ENCODE data around the gene FAF1. TPM values are rescaled to one million over a fixed set of nuclear protein-coding genes. Genes with fewer than 3 reads are reported as not detected.

FAF1 gene
- total and polyA plus RNA-seq, 9 of the 15 experiments (the other 6 are each of a cell fraction or from before 2014, with no cell fraction given) = 48.7 to 225 (median 118) TPM

DNA sequence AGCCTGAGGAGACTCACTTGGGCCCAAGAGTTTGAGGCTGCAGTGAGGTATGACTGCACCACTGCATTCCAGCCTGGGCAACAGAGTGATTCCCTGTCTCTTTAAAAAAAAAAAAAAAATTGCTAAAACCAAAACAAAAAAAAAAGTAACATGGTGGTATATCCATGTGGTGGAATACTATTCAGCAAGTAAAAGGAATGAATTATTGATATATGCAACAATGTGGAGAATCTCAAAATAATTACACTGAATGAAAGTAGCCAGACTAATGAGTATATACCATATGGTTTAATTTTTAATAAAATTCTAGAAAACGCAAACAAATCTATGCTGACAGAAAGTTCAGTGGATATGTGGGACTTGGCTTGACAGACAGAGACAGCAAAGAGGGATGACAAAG is 456.6 kb downstream of the FAF1 start:
- BruUV-seq (replicated peaks) = no TSS peak
- POLR2A ChIA-PET = no interaction called here
- in situ Hi-C loops (cut with MboI) = no loop called here

More for the DNA sequence above, 456.6 kb downstream of the FAF1 start:
- Histone ChIP-seq H3K9me3 (replicated peaks; ENCODE audit: control insufficient read depth, insufficient read depth, low read depth, low read length) (no peaks in the 10 kb centered on the region), H3K9ac (ENCODE audit: insufficient read depth in 1 of 2, low read depth in 2 of 2, low read length in 2 of 2) (no peak overlapping the region), H4K20me1 (replicated peaks; ENCODE audit: control insufficient read depth, insufficient read depth, low read length) (no peaks in the 10 kb centered on the region), H3K27me3 (ENCODE audit: control insufficient read depth in 2 of 2, insufficient read depth in 2 of 2, low read length in 2 of 2) (no peaks in the 10 kb centered on the region), H3K4me2 (ENCODE audit: insufficient read depth, low read length) (no peak overlapping the region), H3K79me2 (ENCODE audit: control insufficient read depth, insufficient read depth, low read length) (no peaks in the 10 kb centered on the region), H3K36me3 (ENCODE audit: control insufficient read depth, insufficient read depth, low read length) (peaks cover 17% of the 10 kb centered on the region), H3K4me1 (replicated peaks in 1 of 2; ENCODE audit: control insufficient read depth in 2 of 2, insufficient read depth in 2 of 2, low read length in 2 of 2) (no peaks in the 10 kb centered on the region), H2AFZ (ENCODE audit: low read depth, low read length) (no peak overlapping the region), H3K9me1 (ENCODE audit: control insufficient read depth, insufficient read depth, low read length) (no peaks in the 10 kb centered on the region), H3K4me3 (no peak overlapping the region), H3K27ac (ENCODE audit: extremely low read depth, low read depth, low read length) (no peak overlapping the region)
- intact Hi-C loops (cut with micrococcal nuclease) = no loop called here
- TF ChIP-seq ZEB2 (IDR thresholded peaks at IDR 0.05) (no peak), ZNF146 (CRISPR knock-in tag; IDR thresholded peaks at IDR 0.05; ENCODE audit: unreplicated experiment) (peak; percentile 90), ZNF384 (IDR thresholded peaks at IDR 0.05; ENCODE audit: low read depth, low read length) (peak; percentile 37; the same call in 1 of the 2 replicates), EZH2 (IDR thresholded peaks at IDR 0.05; ENCODE audit: borderline replicate concordance, low read depth, low read length) (no peak), CBX3 (IDR thresholded peaks at IDR 0.05; ENCODE audit: borderline replicate concordance in 1 of 2, low read length in 2 of 2) (peak in 1 of 2 experiments; percentile 41; a peak in 1 of 3 replicates), ADNP (tag; IDR thresholded peaks at IDR 0.05) (peak; percentile 55; the same call in 1 of the 2 replicates), RBM25 (IDR thresholded peaks at IDR 0.05; ENCODE audit: low read depth, low read length, severe bottlenecking) (peak; percentile 83), ZNF764 (CRISPR knock-in tag; IDR thresholded peaks at IDR 0.05; ENCODE audit: low read depth) (no peak)
- TF ChIP-seq, protein P1, sequence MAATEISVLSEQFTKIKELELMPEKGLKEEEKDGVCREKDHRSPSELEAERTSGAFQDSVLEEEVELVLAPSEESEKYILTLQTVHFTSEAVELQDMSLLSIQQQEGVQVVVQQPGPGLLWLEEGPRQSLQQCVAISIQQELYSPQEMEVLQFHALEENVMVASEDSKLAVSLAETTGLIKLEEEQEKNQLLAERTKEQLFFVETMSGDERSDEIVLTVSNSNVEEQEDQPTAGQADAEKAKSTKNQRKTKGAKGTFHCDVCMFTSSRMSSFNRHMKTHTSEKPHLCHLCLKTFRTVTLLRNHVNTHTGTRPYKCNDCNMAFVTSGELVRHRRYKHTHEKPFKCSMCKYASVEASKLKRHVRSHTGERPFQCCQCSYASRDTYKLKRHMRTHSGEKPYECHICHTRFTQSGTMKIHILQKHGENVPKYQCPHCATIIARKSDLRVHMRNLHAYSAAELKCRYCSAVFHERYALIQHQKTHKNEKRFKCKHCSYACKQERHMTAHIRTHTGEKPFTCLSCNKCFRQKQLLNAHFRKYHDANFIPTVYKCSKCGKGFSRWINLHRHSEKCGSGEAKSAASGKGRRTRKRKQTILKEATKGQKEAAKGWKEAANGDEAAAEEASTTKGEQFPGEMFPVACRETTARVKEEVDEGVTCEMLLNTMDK (IDR thresholded peaks at IDR 0.05; ENCODE audit: borderline replicate concordance, insufficient read depth, low read depth, low read length, poor library complexity, severe bottlenecking) = no peak
- CTCF ChIA-PET (ENCODE audit: low intra/inter-chr PET ratio) = no interaction called here
- WGBS (ENCODE audit: insufficient coverage, low coverage, missing lambda C conversion rate) = 94% methylated on average over 1 of the region's 1 CpG
- ATAC-seq = no peak
- FAIRE-seq = no peak
- DNase-seq (ENCODE audit: extremely low read depth in 1 of 4, low spot score in 3 of 4) = no peak

Data from K562 (cell line).